Hippocampal formation (tissue), 2 donors: ENCODE data around the gene C1orf226.
A peak's percentile ranks its signal among the peaks of the same experiment; 100 is the strongest.

Experiments used
- DNase-seq, 2 donors: peaks; one replicate each; lab custom pipeline; 2025; lab: John Stamatoyannopoulos, UW

The C1orf226 gene

DNA sequence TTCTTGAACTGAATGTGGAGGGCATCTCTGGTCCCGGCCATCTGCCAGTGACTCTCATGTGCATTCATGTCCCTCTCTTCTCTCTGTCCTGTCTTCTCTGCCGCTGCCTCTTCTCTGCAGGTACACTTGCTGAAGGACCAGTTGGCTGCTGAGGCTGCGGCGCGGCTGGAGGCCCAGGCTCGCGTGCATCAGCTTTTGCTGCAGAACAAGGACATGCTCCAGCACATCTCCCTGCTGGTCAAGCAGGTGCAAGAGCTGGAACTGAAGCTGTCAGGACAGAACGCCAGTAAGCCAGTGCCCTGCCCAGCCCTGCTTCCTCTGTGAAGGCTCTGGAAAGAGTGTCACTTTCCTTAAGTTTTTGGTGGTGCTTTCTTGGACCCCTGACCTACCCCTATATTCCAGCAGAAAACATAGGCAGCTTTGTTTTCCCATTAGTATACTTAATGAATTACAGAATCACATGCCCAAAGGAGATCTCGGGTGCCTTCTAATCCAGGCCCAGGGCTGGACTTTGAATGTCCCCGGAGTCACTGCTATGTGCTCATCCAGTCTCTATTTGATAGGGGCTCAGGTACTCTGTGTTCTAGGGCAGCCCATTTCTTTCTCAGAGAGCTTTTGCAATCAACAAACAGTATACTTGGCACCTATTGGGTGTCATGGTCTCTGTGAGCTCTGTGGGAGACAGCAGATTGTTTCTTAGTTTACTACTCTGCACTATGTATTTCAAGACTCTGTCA is 16.1 kb upstream of the C1orf226 start:
- DNase-seq = no peak

DNA sequence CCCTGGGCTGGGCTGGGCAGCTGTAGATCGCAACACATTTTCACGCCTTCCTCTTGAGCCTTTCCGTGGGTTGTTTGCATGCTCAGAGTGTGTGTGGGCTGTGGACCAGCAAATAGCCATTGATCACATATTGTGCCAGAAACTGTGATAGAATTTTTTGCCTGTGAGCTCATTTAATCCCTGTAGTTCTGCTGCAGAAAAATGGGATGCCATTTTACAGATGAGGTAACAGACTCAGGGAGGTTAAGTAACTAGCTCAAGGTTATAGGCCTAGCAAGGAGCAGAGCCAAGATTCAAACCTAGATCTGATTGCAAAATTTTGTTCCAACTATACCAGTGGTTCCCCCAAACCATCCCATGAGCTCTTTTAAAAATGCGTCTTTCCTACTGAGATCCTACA is 15.4 kb upstream of the C1orf226 start:
- DNase-seq = no peak

DNA sequence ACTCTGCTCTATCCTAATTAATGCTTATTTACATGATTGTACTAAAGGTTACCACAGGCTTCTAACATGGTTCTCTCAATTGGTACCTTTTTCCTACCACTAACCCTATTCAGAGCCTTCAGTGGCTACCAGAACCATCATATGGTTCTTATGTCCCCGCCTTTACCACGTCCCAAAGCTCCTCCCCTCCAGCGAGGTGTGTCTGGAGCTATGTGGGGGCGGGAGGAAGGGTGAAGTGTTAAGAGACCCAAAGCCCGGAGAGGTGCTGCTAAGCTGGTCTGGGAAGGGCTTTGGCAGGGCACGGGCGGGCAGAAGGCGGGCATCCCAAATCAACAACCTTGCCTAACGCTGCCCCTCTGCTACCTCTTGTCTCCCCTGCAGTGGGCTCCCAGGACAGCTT is 14.9 kb upstream of the C1orf226 start:
- DNase-seq = no peak

DNA sequence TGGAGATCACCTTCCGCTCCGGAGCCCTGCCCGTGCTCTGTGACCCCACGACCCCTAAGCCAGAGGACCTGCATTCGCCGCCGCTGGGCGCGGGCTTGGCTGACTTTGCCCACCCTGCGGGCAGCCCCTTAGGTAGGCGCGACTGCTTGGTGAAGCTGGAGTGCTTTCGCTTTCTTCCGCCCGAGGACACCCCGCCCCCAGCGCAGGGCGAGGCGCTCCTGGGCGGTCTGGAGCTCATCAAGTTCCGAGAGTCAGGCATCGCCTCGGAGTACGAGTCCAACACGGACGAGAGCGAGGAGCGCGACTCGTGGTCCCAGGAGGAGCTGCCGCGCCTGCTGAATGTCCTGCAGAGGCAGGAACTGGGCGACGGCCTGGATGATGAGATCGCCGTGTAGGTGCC is 14.5 kb upstream of the C1orf226 start:
- no peak for DNase-seq

DNA sequence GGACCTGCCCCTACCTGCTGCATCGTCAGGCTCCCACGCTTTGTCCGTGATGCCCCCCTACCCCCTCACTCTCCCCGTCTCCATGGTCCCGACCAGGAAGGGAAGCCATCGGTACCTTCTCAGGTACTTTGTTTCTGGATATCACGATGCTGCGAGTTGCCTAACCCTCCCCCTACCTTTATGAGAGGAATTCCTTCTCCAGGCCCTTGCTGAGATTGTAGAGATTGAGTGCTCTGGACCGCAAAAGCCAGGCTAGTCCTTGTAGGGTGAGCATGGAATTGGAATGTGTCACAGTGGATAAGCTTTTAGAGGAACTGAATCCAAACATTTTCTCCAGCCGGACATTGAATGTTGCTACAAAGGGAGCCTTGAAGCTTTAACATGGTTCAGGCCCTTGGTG is 13.8 kb upstream of the C1orf226 start:
- DNase-seq = no peak

DNA sequence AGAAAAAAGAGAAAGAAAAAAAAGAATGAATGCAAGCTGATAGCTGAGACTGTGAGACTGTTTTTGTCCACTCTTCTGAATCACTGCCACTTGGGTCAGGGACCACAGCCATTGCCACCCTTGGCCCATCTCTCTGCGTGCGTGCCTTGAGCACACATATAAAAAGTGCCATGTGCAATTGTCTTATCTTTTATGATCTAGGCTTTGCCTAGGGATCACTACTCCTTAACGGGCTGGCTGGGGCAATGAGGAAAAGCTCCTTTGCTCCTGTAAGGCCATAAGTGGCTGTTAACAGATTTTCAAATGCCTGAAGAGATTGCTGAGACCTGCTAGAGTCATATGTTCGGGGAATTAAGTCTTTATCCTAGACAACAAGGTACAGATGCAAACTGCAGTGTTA is 13.1 kb upstream of the C1orf226 start:
- no peak for DNase-seq

DNA sequence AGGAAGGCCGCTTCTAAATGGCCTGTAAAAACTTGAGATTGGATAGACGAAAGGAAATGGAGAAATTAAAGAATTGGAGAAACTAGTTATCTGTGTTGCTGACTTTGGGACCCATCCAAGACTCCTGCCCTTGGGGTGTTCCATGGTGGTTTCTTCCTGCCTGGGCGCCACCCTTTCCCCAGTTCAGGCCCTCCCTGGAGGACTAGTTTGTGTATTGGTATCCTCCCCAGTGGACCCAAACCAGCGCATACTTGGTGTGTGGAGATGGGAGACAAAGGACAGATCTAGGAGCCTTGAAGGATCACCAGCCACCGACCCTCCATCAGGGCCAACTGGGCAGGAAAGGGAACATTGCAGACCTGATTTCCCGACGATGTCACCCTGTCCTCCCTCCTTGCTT is 12.0 kb upstream of the C1orf226 start:
- no peak for DNase-seq

DNA sequence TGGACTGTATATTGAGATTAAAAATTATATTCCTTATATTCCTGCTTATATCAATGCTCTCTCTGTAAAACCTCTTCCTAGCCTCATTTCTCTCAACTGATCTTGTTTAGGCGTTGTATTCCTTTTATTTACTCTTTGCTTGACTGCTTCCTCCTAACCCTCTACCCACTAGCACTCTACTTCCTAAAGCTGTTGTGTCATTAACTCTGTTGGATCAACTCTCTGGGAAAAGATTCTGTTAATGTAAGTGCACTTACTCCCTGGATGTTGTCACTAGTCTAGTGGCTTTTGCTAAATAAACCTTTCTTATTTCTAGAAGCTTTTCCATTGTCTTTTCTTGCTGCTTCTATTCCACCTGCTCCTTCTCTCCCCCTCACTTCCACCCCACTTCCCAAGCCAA is 11.4 kb upstream of the C1orf226 start:
- no peak for DNase-seq

DNA sequence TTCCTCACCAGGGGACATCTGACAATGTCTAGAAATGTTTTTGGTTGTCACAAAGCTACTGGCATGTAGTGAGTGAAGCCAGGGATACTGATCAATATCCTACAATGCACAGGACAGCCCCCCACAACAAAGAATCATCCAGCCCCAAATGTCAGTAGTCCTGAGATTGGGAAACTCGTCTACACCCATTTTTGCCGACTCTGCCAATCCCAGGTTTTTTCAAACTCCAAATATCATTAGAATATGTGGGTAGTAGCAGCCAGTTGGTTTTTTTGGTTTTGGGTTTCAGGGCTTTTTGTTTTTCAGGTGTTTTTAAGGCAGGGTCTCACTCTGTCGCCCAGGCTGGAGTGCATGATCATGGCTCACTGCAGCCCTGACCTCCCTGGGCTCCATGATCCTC is 10.8 kb upstream of the C1orf226 start:
- DNase-seq = no peak

DNA sequence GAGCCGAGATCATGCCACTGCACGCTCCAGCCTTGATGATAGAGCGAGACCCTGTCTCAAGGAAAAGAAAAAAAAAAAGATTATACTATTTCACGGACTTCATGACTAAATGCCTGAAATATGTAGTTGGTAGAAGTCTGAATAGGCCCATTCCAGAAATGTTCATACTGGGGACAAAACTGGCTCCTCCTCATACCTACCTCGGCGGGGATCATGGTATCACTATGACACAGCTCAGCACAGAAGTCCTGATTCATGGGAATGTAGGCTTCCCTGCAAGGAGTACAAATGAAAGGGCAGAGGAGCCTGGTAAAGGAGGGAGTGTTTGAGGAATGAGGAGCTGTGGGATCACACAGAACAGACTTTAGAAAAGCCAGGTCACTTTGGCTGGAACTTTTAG is 9.9 kb upstream of the C1orf226 start:
- DNase-seq = no peak

DNA sequence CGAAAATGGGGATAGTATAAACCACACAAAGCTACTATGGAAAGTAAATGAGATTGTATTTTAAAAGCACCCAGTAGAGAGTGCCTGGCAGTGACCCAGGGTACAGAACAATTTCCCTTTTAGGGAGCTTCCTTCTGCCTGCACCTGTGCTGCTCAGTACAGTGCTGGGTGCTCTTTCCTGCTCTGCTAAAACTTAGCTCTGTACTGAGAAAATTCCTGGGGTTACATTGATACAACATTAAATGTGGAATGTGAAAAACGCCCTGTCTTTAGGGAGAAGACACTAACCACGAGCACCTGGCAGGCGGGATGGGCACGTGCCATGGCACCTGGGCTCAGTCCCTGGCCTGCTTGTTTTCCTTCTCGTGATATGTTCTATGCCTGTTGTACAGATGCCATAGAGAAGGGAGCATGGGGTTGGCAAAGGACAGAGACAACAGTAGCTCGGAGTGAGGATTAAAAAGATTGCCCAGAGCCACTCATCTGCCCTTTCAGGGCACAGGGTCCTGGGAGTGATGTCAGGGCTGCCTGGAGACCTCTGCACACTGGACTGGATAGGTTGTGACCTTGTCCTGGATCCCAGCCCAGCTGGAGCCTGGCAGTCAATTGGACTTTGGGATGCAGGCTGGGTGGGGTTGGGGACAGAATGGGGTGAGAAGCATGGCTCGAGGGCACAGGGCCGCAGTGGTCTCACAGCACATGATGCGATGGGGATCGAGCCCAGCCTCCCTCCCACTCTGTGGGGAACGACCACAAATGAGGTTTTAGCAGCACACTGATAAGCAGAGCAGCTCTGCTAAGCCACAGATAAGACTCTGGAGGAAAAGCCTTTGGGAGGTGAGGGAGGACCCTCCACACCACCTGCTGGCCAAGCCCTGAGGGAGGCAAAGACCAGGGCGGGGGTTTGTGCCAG is 9.1 kb upstream of the C1orf226 start:
- peak in 1 of 2 donors; percentile 15 for DNase-seq

DNA sequence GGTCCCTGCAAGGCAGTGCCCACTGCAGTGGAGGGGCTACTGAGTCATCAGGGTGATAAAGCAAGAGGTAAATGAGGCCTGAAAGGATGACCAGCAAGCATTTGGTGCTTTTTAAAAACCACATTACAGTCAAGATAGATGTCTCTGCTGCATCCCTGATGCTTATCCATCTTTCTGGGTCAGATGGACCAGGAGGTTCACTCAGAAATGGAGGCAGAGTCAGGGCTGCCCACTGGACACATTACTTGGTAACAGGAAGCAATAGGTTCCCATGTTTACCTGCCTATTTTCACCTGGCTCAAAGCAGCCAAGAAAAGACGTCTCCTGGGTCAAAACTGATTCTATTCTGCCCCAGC is 8.5 kb upstream of the C1orf226 start:
- no peak for DNase-seq

DNA sequence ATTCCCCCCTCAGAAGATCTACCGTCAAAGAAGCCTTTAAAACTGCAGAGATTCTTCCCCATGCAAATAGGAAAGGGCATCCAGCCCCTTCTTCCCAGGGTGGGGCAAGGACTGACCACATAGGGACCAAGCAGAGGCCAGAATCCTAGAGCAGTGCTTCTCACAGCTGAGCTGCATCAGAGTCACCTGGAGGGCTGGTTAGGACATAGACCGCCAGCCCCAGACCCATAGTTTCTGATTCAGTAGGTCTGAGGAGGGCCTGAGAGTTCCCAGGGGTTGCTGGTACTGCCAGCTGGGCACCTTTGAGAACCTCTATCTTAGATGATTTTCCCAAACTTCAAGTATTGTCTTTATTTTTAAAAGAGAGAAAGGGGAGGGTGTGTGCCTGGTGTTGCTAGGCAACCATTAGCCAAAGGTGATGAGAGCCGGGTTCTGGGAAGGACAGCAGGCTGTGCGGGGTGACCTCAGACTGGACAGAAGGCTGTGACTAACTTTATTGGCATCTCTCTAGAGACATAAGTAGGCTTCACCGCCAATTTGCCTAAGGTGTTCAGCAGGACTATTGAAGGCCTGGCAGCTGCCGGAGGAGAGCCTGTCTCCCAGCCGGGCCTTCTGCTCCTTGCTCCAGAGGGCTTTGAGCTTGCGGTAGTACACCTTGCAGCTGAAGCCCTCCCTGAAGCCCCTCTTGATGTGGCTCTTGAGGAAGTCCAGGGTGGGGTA is 7.8 kb upstream of the C1orf226 start:
- no peak for DNase-seq

DNA sequence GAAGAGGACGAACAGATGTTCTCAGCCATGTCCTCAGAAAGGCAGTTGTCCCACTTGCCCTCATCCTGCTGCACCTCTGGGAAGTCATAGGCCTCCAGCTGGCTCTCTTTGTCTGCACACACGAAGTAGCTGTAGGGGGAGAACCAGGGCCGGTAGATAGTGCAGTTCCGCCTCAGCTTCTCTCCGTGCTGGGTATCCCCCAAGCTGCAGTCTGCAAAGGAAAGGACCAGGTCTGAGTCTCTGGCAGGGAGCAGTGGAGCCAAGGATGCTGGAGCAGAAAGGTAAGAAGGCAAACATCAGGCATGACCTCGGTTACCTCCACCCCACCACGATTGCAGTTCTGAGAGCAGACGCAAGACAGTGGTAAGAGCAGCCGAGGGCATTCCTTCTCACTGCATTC is 7.1 kb upstream of the C1orf226 start:
- DNase-seq = no peak

DNA sequence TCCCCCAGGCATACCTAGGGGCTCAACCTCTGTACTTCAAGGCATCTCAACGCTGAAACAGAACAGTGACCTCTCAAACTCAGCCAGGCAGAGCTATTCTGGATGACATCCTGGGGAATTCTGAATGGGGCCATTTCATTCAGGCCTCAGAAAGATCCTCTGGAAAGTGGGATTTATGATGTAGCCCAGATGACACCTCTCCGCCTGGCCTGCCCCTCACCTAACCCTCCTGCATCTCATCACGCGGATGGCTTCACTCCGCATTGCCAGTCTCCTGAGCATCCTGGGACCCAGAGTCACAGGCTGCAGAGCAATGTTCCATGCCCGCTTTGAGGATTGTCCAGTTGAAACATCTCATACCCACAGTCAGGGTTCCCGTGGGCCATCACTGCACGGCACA is 6.1 kb upstream of the C1orf226 start:
- DNase-seq = no peak

DNA sequence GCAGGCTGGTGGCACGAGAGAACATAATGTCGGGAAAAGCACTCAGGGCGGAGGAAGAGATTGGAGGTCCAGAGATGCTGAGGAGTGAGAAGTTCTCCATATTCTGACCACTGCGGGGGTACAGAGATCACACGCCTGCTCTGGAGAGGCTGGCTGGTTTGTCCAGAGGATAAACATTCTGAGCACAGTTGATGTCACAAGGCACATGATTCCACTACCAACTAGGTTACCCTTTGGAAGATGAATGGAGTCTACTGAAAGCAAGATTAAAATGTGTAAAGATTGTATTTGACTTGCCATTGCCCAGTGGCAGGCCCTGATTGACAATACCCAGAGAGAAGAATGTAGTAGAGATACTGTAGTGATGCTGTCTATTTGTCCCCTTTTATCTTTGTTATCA is 4.8 kb upstream of the C1orf226 start, which contains the start of gene SPATA46:
Gene SPATA46, minus strand, starts transcription at position 164 of the 400 bp plus-strand sequence. Its CDS starts 64 bp downstream, at position 100.
- DNase-seq = no peak

DNA sequence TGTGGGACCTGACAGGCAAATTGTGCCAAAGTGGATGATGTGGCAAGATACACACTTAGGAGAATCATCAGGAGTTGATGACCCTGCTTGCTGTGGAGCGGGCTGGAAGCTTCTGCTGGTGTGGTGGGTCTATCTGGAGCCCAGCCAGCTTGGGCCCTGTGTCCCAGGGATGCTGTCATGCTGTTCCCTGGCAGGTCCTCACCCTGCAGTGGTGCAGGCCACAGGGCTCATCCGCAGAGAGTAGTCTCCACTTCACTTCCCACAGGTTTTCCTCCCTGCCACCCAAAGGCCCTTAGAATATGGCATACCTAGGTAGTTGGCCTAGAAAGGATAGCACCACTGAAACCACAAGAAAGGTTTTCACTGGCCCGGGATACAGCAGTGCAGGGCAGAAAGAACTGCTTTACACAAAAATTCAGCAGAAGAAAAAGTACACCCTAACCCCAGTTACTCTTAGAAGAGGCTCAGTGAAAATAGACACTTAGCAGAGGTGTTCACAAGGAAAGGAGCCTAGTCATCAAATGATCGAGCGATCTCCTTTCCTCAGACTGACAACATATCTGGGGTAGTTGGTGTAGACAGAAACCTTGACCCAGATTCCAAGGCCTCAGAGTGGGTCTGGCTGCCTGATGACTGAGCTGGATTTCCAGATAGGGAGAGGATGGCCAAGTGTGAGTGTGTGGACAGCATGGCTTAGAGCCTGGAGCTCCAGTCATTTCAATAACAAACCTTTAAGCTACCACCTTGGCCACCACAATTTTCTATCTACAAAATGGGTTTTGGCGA is 1.3 kb upstream of the C1orf226 start:
- DNase-seq = no peak

DNA sequence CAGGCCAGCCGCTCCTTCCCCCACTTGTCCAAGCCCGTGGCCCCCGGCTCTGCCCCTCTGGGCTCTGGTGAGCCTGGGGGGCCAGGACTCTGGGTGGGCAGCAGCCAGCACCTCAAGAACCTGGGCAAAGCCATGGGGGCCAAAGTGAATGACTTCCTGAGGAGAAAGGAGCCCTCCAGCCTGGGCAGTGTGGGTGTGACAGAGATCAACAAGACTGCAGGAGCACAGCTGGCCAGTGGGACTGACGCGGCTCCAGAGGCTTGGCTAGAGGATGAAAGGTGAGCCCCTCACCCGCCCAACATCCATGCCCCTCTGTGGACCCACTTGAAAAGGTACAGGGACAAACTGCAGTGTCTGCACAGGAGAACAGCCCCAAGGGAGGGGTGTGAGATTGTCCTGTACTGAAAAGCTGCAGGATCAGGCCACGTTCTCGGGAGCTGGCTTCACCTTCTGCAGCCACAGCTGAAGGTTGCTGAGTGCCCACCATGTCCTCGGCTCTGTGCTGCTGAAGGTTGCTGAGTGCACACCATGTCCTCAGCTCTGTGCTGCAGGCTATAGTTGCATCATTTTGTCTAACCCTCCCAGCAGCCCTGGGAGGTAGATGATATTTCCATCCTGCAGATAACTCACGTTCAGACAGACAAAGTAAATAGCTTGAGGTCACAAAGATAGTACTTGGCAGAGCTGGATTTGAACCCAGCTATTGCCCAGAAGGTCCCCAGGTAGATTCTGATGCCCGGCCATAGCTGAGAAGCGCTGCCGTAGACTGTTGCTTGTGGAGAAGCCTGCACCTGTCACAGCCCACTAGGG is 618 bp downstream of the C1orf226 start:
- DNase-seq = no peak

DNA sequence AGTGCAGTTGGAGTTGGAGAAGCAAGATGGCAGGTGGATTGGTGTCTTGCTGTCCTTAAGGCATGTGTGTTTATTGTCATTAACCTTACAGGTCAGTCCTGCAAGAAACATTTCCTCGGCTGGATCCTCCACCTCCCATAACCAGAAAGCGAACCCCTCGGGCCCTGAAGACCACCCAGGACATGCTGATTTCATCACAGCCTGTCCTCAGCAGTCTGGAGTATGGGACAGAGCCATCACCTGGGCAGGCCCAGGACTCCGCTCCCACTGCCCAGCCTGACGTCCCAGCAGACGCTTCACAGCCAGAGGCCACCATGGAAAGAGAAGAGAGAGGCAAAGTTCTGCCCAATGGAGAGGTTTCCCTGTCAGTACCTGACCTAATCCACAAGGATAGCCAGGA is 1.6 kb downstream of the C1orf226 start:
- DNase-seq = no peak

DNA sequence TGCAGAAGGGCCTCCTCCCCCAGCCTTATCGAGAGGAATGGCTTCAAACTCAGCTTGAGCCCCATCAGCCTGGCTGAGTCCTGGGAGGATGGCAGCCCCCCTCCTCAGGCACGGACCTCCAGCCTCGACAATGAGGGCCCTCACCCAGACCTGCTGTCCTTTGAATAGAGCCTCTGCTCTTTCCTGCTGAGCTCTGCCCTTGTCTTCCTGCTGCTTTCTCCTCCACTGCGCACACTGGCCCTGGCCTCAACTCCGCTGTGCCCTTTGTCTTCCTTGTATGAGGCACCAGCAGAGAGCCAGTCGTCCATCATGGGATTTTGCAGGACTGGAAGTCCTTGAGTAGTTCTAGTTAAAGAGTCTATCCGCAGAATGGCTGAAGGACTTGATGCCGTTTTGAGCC is 2.0 kb downstream of the C1orf226 start:
- DNase-seq = no peak

DNA sequence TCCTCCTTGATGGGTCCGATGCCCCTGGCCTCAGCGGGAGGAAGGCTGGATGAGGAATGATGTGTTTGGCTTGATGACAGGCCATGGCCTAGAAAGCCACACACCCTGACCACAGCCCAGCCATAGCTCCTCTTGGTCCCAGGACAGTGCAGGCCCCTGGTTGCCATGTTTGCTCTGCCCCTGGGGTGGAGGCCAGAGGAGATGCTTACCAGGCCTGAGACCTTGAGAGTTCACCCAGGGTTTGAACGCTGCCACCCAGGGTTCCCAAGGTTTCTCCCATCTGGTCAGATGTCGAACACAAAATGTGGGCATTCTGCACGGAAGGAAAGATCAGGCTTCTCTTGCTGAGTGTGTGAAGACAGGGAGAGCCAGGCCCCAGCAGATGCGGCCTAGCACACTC is 2.6 kb downstream of the C1orf226 start:
- DNase-seq = no peak
